Islet of Langerhans (tissue), 1 donor: ENCODE results near the gene MUC3A.

Source experiments
- FAIRE-seq: peaks from one replicate; lab custom pipeline; 2011; peaks lifted over from hg19 to GRCh38; lab: Jason Lieb, UNC

The MUC3A gene

GRCh38 chr7:100946111-100946510 lies 3.2 kb upstream of the MUC3A start:
- no peak for FAIRE-seq

- FAIRE-seq = no peak
Measured at GRCh38 chr7:100946766-100947365, 2.5 kb upstream of the MUC3A start.

GRCh38 chr7:100947792-100948191 lies 1.5 kb upstream of the MUC3A start:
- no peak for FAIRE-seq

GRCh38 chr7:100949933-100950443 lies 654 bp downstream of the MUC3A start:
- no peak for FAIRE-seq

GRCh38 chr7:100951172-100951571 lies 1.8 kb downstream of the MUC3A start:
- no peak for FAIRE-seq

- no peak for FAIRE-seq
Measured at GRCh38 chr7:100951888-100952560, 2.7 kb downstream of the MUC3A start.

- FAIRE-seq = no peak
Measured at GRCh38 chr7:100952641-100953040, 3.3 kb downstream of the MUC3A start.

GRCh38 chr7:100957832-100958421 lies 8.6 kb downstream of the MUC3A start:
- FAIRE-seq = no peak

GRCh38 chr7:100959894-100960293 lies 10.6 kb downstream of the MUC3A start:
- FAIRE-seq = no peak

- no peak for FAIRE-seq
Measured at GRCh38 chr7:100962537-100962936, 13.2 kb downstream of the MUC3A start.

- no peak for FAIRE-seq
Measured at GRCh38 chr7:100963386-100963785, 14.1 kb downstream of the MUC3A start.

- FAIRE-seq = no peak
Measured at GRCh38 chr7:100963874-100964273, 14.5 kb downstream of the MUC3A start.

- no peak for FAIRE-seq
Measured at GRCh38 chr7:100964630-100965029, 15.3 kb downstream of the MUC3A start.

- no peak for FAIRE-seq
Measured at GRCh38 chr7:100965045-100965722, 15.8 kb downstream of the MUC3A start.

GRCh38 chr7:100965723-100966541 lies 16.6 kb downstream of the MUC3A start:
- FAIRE-seq = no peak

- no peak for FAIRE-seq
Measured at GRCh38 chr7:100966542-100967291, 17.4 kb downstream of the MUC3A start.

GRCh38 chr7:100967292-100967863 lies 18.0 kb downstream of the MUC3A start:
- FAIRE-seq = no peak

GRCh38 chr7:100968031-100968430 lies 18.7 kb downstream of the MUC3A start:
- no peak for FAIRE-seq

- no peak for FAIRE-seq
Measured at GRCh38 chr7:100968650-100969049, 19.3 kb downstream of the MUC3A start.

- no peak for FAIRE-seq
Measured at GRCh38 chr7:100969066-100969615, 19.8 kb downstream of the MUC3A start, which contains the start of gene MUC12. MUC12 (plus strand) TSS chr7:100969565; CDS start chr7:100969623, 58 bp downstream.
